NB4 (cell line): ENCODE results near the gene RBPMS2.

Source experiments
- DNase-seq: peaks from one replicate; pipeline ENCODE4 v3.0.0; 2010; ENCODE audit warnings: low read depth
- H3K4me3 ChIP-seq: one replicate; pipeline ENCODE4 v1.5.1; 2011; ENCODE audit warnings: mild to moderate bottlenecking, low read depth, low read length, moderate library complexity
- MYC ChIP-seq: IDR thresholded peaks from 2 replicates; pipeline ENCODE4 v1.6.1; 2011; ENCODE audit warnings: low read depth, low read length
- POLR2A ChIP-seq: IDR thresholded peaks from 2 replicates; pipeline ENCODE4 v1.6.1; 2011; ENCODE audit warnings: mild to moderate bottlenecking; ENCODE audit not compliant: insufficient read length; ENCODE audit errors: extremely low read depth
- TF ChIP-seq, protein P1 (sequence below): IDR thresholded peaks from 2 replicates; pipeline ENCODE4 v1.6.1; 2011; ENCODE audit warnings: low read depth, low read length
- TF ChIP-seq, protein P2 (sequence below): IDR thresholded peaks from one replicate; pipeline ENCODE4 v1.5.1; 2012; ENCODE audit warnings: low read depth, low read length

The RBPMS2 gene

GRCh38 chr15:64717735-64718495 lies 57.5 kb downstream of the RBPMS2 start:
- no peak for DNase-seq
- TF ChIP-seq MYC, result no peak
- H3K4me3 ChIP-seq, result no peak overlapping the region

- no peak overlapping the region for H3K4me3 ChIP-seq
- TF ChIP-seq, protein P1, sequence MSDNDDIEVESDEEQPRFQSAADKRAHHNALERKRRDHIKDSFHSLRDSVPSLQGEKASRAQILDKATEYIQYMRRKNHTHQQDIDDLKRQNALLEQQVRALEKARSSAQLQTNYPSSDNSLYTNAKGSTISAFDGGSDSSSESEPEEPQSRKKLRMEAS, result no peak
- no peak for TF ChIP-seq MYC
- no peak for TF ChIP-seq POLR2A
- TF ChIP-seq, protein P2, sequence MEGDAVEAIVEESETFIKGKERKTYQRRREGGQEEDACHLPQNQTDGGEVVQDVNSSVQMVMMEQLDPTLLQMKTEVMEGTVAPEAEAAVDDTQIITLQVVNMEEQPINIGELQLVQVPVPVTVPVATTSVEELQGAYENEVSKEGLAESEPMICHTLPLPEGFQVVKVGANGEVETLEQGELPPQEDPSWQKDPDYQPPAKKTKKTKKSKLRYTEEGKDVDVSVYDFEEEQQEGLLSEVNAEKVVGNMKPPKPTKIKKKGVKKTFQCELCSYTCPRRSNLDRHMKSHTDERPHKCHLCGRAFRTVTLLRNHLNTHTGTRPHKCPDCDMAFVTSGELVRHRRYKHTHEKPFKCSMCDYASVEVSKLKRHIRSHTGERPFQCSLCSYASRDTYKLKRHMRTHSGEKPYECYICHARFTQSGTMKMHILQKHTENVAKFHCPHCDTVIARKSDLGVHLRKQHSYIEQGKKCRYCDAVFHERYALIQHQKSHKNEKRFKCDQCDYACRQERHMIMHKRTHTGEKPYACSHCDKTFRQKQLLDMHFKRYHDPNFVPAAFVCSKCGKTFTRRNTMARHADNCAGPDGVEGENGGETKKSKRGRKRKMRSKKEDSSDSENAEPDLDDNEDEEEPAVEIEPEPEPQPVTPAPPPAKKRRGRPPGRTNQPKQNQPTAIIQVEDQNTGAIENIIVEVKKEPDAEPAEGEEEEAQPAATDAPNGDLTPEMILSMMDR, result no peak
- no peak for DNase-seq
Measured at GRCh38 chr15:64717130-64717529, 58.3 kb downstream of the RBPMS2 start.

DNA sequence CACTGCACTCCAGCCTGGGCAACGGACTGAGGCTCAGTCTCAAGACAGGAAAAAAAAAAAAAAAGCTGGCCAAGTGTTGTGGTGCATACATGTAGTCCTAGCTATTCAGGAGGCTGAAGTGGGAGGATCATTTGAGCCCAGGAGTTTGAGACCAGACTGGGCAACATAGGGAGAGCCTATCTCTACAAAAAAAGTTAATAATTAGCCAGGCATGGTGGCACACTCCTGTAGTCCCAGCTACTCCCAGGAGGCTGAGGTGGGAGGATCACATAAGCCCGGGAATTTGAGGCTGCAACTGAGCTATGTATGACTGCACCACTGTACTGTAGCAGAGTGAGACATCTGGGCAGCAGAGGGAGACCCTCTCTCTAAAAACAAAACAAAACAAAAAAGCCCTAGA lies 58.9 kb downstream of the RBPMS2 start:
- TF ChIP-seq, protein P1, result no peak
- TF ChIP-seq, protein P2, result no peak
- TF ChIP-seq MYC, result no peak
- no peak for TF ChIP-seq POLR2A
- no peak for DNase-seq
- no peak overlapping the region for H3K4me3 ChIP-seq

DNA sequence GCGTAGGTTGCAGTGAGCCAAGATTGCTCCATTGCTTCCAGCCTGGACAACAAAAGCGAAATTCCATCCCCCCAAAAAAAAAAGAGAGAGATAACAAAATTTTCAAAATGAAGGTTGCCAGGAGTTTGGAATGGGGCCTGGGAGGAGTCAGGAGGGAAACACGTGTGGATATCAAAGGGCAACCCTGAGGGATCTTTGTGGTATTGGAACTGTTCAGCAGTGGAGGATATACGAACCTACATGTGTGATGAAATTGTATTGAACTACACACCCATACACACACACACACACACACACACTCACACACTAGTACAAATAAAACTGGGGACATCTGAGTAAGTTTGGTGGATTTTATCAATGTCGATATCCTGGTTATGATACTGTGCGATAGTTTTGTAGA lies 61.8 kb downstream of the RBPMS2 start:
- DNase-seq, result no peak
- TF ChIP-seq POLR2A (no peak), MYC (no peak)
- TF ChIP-seq, protein P2, result no peak
- TF ChIP-seq, protein P1, result no peak
- H3K4me3 ChIP-seq, result no peak overlapping the region

DNA sequence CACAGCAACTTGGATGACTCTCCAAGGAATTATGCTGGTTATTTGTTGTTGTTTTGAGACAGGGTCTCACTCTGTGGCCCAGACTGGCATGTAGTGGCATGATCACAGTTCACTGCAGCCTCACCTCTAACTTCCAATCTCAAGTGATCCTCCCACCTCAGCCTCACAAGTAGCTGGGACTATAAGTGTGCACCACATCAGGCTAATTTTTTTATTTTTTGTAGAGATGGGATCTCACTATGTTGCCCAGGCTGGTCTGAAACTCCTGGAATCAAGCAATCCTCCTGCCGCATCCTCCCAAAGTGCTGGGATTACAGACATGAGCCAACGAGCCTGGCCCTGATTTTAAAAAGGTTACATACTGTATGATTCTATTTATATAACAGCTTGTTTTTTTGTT lies 63.0 kb downstream of the RBPMS2 start:
- TF ChIP-seq, protein P2, result no peak
- TF ChIP-seq POLR2A (no peak), MYC (no peak)
- TF ChIP-seq, protein P1, result no peak
- no peak overlapping the region for H3K4me3 ChIP-seq

GRCh38 chr15:64710676-64711428 lies 64.5 kb downstream of the RBPMS2 start:
- TF ChIP-seq, protein P2, result no peak
- TF ChIP-seq POLR2A (no peak), MYC (no peak)
- TF ChIP-seq, protein P1, result no peak
- H3K4me3 ChIP-seq, result no peak overlapping the region
- no peak for DNase-seq

More for the DNA sequence above, 63.0 kb downstream of the RBPMS2 start:
- no peak for DNase-seq
